ENCODE results near the gene DGKB.

DNA sequence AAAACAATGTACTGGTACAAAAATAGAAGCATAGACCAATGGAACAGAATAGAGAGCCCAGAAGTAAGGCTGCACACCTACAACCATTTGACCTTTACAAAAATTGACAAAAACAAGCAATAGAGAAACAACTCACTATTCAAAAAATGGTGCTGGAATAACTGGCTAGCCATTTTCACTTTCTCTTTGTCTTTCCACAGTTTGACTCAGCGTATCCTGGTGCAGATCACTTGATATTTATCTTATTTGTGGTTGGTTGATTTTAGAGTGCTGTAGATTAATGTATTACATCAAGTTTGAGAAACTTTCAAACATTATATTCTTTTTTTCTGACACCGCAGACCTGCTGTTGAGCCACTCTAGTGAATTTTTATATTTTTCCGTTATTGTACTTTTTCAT lies 381.4 kb downstream of the DGKB start:
- TF ChIP-seq, protein P1, sequence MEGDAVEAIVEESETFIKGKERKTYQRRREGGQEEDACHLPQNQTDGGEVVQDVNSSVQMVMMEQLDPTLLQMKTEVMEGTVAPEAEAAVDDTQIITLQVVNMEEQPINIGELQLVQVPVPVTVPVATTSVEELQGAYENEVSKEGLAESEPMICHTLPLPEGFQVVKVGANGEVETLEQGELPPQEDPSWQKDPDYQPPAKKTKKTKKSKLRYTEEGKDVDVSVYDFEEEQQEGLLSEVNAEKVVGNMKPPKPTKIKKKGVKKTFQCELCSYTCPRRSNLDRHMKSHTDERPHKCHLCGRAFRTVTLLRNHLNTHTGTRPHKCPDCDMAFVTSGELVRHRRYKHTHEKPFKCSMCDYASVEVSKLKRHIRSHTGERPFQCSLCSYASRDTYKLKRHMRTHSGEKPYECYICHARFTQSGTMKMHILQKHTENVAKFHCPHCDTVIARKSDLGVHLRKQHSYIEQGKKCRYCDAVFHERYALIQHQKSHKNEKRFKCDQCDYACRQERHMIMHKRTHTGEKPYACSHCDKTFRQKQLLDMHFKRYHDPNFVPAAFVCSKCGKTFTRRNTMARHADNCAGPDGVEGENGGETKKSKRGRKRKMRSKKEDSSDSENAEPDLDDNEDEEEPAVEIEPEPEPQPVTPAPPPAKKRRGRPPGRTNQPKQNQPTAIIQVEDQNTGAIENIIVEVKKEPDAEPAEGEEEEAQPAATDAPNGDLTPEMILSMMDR (IDR thresholded peaks at IDR 0.05), result no peak
- TF ChIP-seq POLR2A (IDR thresholded peaks at IDR 0.05), result no peak
